Stomach (tissue), 9 donors: ENCODE data around the gene SMCP. TPM values are rescaled to one million over a fixed set of nuclear protein-coding genes. Genes with fewer than 3 reads are reported as not detected.

Source experiments
- DNase-seq, 2 donors: peaks; one replicate each; pipeline versions ENCODE4 v3.0.0 to v3.0.0-alpha.2; 2013 to 2019
- H3K27ac ChIP-seq, 5 donors: fragments of 200-600 bp in 4 of 5; sonication (generic) in 4 of 5; one replicate each; pipeline ENCODE4 v1.5.1; 2013 to 2019; ENCODE audit warnings: mild to moderate bottlenecking in 1 of 5, moderate library complexity in 1 of 5
- H3K27me3 ChIP-seq, 3 donors: fragments of 200-600 bp; sonication (generic); one replicate each; pipeline ENCODE4 v1.5.1; 2017 to 2019; ENCODE audit warnings: mixed run types in 1 of 3
- H3K36me3 ChIP-seq, 4 donors: fragments of 200-600 bp; sonication (generic); 1 replicate in 3 of 4; 2 replicates in 1 of 4; pipeline ENCODE4 v1.5.1; 2016 to 2019
- H3K4me1 ChIP-seq, 4 donors: fragments of 200-600 bp; sonication (generic); one replicate each; pipeline ENCODE4 v1.5.1; 2016 to 2019
- H3K4me3 ChIP-seq, 4 donors: fragments of 200-600 bp; sonication (generic) in 3 of 4; one replicate each; pipeline ENCODE4 v1.5.1; 2016 to 2019; ENCODE audit warnings: mild to moderate bottlenecking in 1 of 4
- H3K9me3 ChIP-seq, 4 donors: fragments of 200-600 bp; sonication (generic); one replicate each; pipeline ENCODE4 v1.5.1; 2016 to 2019
- CTCF ChIP-seq, 7 experiments: fragments of 450-650 bp in 4 of 7; fragments of 200-600 bp in 3 of 7; sonication (generic) in 3 of 7; IDR thresholded peaks; one replicate each; pipeline ENCODE4 v1.5.1; 2016 to 2019; ENCODE audit warnings: antibody characterized with exemption in 7 of 7, control low read depth in 2 of 7, mild to moderate bottlenecking in 1 of 7
- EP300 ChIP-seq: sonication (generic); formaldehyde crosslinking; IDR thresholded peaks from one replicate; pipeline ENCODE4 v1.6.1; 2017; ENCODE audit warnings: antibody characterized with exemption
- POLR2A ChIP-seq, 4 donors: fragments of 450-650 bp; IDR thresholded peaks; one replicate each; pipeline ENCODE4 v1.6.1; 2016; ENCODE audit warnings: antibody characterized with exemption in 4 of 4, control low read depth in 2 of 4, mild to moderate bottlenecking in 1 of 4, moderate library complexity in 1 of 4
- POLR2AphosphoS5 ChIP-seq, 3 donors: sonication (generic); formaldehyde crosslinking; IDR thresholded peaks; one replicate each; pipeline ENCODE4 v1.6.1; 2016; ENCODE audit warnings: antibody characterized with exemption in 3 of 3
- WGBS, 5 donors: extraction: QIAGEN DNeasy Blood & Tissue Kit in 3 of 5; methylation state at CpG; one replicate each; pipeline versions ENCODE4 v1.1.5 to v1.1.7; 2013 to 2018; 5-methylcytosine and 5-hydroxymethylcytosine counted together
- intact Hi-C: fragments of 100-400 bp; cut with DNase I; formaldehyde crosslinking; loops from one replicate; pipeline ENCODE4 v1.15.1; 2023; ENCODE audit warnings: low total_unique reads
- polyA plus RNA-seq, 3 donors: library from polyadenylated mRNA; stranded (reverse); fragments of 200-250 nt; gene quantifications; one replicate each; pipeline ENCODE4 v1.2.3, GENCODE V29; 2013
- total RNA-seq, 5 donors: library from RNA; depleted of rRNA; stranded (reverse); fragments of >200 nt; gene quantifications; one replicate each; pipeline versions ENCODE4 v1.1.0 to v1.2.3, GENCODE V29; 2014 to 2016
- donor health status: healthy with polysubstance abuse.
- donor health status: Bipolar disorder and iron deficiency.
- donor health status: healthy.

Gene SMCP
- total and polyA plus RNA-seq, 8 donors, result not detected

- H3K4me3 ChIP-seq, result no peak overlapping the region
- no peaks in the 10 kb centered on the region for H3K27me3 ChIP-seq
- no peaks in the 10 kb centered on the region for H3K9me3 ChIP-seq
- TF ChIP-seq POLR2A (IDR thresholded peaks at IDR 0.05) (no peak), EP300 (no peak), POLR2AphosphoS5 (IDR thresholded peaks at IDR 0.05) (no peak), CTCF (IDR thresholded peaks at IDR 0.05) (no peak)
- intact Hi-C loops, result no loop called here
- H3K27ac ChIP-seq, result no peak overlapping the region
- H3K36me3 ChIP-seq, result no peaks in the 10 kb centered on the region
- no peak for DNase-seq
- peaks cover 0 to 4% (median 0%) of the 10 kb centered on the region in 4 donors for H3K4me1 ChIP-seq
Observed at GRCh38 chr1:152864443-152864842, 13.7 kb upstream of the SMCP start.

GRCh38 chr1:152866321-152866720 lies 11.8 kb upstream of the SMCP start:
- no peaks in the 10 kb centered on the region for H3K36me3 ChIP-seq
- DNase-seq, result no peak
- H3K4me1 ChIP-seq, result peaks cover 0 to 4% (median 0%) of the 10 kb centered on the region in 4 donors
- H3K27ac ChIP-seq, result no peak overlapping the region
- 73 to 86% (median 81%) methylated on average over 2 of the region's 2 CpGs for WGBS, 5 donors
- intact Hi-C loops, result no loop called here
- no peaks in the 10 kb centered on the region for H3K27me3 ChIP-seq
- no peak overlapping the region for H3K4me3 ChIP-seq
- no peaks in the 10 kb centered on the region for H3K9me3 ChIP-seq
- no peak for TF ChIP-seq POLR2A (IDR thresholded peaks at IDR 0.05)
- no peak for TF ChIP-seq POLR2AphosphoS5 (IDR thresholded peaks at IDR 0.05)
- no peak for TF ChIP-seq CTCF (IDR thresholded peaks at IDR 0.05)
- no peak for TF ChIP-seq EP300

DNA sequence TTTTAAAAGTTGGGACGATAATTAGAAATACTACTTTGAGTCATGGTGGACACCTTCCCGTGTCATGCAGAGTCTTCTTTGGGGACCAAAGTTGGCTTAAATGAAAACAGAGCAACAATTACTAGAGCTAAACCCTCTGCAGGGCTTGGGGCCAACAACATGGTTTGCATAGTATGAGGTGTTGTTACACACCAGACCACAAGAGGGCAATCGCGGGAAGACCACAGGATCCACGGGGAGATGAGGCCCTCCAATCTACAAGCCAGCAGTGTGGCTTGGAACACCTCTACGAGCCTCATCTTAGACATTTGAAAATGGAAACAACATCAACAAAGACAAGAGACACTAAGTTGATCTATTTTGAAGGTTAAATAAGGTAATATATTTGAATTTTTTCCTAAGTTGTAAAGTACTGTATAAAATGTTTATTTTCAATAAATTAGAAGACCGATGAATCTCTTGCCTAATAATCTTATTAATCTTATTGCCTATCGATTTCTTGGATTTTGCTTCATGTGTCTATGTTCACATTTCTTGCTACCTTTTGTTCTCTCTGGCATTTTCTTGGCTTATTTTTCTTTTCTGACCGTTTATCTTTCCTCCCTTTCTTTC lies 8.2 kb upstream of the SMCP start:
- Histone ChIP-seq H3K27me3 (no peaks in the 10 kb centered on the region), H3K36me3 (no peaks in the 10 kb centered on the region), H3K4me1 (no peaks in the 10 kb centered on the region), H3K27ac (no peak overlapping the region), H3K4me3 (no peak overlapping the region), H3K9me3 (no peaks in the 10 kb centered on the region)
- peak; percentile 75 for DNase-seq
- WGBS, 5 donors, result 30 to 34% (median 34%) methylated on average over 9 of the region's 9 CpGs
- intact Hi-C loops, result no loop called here
- TF ChIP-seq CTCF (IDR thresholded peaks at IDR 0.05) (peak in 5 of 7 experiments; percentile 39 to 74 (median 66)), EP300 (no peak), POLR2AphosphoS5 (IDR thresholded peaks at IDR 0.05) (peak in 1 of 3 donors; percentile 8)

GRCh38 chr1:152870831-152871730 lies 7.0 kb upstream of the SMCP start:
- H3K4me1 ChIP-seq, result no peaks in the 10 kb centered on the region
- peak in 1 of 2 donors; percentile 55 for DNase-seq
- H3K27me3 ChIP-seq, result no peaks in the 10 kb centered on the region
- no peaks in the 10 kb centered on the region for H3K9me3 ChIP-seq
- H3K27ac ChIP-seq, result no peak overlapping the region
- no peak overlapping the region for H3K4me3 ChIP-seq
- intact Hi-C loops, result no loop called here
- TF ChIP-seq POLR2AphosphoS5 (IDR thresholded peaks at IDR 0.05), result no peak
- TF ChIP-seq CTCF (IDR thresholded peaks at IDR 0.05), result peak in 1 of 7 experiments; percentile 5
- 46 to 55% (median 49%) methylated on average over 8 to 17 of the region's 17 CpGs for WGBS, 5 donors
- no peaks in the 10 kb centered on the region for H3K36me3 ChIP-seq
